K562 treated with DMSO at 1 percent for 4 hours (cell line): ENCODE results near the gene SLC6A8. TPM values are rescaled to one million over a fixed set of nuclear protein-coding genes. Genes with fewer than 3 reads are reported as not detected.

Experiments used
- total RNA-seq: library from RNA; unstranded; fragments of 300-600 nt; gene quantifications from 2 replicates; pipeline ENCODE4 v1.2.3, GENCODE V29; 2022; ENCODE audit not compliant: insufficient read depth

SLC6A8 gene
- total RNA-seq = 27.8 and 36.7 TPM in 2 replicates

DNA sequence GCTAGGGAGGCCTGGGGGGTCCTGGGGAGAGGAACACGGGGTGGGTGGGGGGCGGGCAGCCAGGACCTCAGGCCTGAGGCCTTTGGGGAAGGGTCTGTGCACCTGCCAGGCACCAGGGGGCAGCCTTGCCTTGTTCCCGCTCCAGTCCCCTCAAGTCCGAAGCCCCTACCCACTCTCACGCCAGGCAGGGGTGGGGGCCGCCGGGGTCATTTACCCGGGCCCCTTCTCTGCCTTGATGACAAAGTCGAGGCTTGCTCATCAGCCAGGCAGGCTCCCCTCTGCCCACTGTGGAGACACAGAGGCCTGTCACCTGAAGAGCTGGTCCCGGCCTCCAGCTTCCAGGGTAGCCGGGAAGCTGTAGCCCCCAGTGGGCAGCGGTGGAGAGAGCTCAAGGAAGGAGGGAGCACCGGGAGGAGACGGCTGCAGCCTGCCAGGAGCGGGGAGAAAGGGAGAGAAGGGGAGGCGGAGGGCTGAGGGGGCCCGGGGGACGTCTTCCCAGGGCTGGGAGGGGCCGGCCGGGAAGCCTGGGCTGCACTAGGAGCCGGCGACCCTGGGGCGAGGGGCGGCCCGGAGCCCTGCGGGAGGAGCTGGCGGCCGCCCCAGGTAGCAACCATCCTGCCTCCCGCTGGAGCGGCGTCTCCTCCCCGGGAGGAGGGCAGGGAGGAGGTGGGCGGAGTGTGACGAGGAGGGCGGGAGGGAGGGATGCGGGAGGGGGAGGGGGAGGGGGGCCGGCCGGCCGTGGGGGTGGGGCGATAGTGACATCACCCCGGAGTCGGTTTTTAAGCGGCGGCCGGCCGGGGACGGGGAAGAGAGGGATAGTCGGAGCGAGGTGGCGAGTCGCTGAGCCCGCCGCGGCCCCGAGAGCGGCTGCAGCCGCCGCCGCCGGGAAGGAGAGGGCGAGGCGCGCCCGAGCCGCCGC is at the start of gene SLC6A8:
TSS of gene SLC6A8 (plus strand) at position 806 of the 919 bp plus-strand sequence. CDS start 649 bp downstream, outside the sequence.

GRCh38 chrX:153646620-153647373 is 40.9 kb upstream of the SLC6A8 start, which contains the start of gene DUSP9:
DUSP9 (plus strand) TSS chrX:153647203; CDS start chrX:153647954, 751 bp downstream.

DNA sequence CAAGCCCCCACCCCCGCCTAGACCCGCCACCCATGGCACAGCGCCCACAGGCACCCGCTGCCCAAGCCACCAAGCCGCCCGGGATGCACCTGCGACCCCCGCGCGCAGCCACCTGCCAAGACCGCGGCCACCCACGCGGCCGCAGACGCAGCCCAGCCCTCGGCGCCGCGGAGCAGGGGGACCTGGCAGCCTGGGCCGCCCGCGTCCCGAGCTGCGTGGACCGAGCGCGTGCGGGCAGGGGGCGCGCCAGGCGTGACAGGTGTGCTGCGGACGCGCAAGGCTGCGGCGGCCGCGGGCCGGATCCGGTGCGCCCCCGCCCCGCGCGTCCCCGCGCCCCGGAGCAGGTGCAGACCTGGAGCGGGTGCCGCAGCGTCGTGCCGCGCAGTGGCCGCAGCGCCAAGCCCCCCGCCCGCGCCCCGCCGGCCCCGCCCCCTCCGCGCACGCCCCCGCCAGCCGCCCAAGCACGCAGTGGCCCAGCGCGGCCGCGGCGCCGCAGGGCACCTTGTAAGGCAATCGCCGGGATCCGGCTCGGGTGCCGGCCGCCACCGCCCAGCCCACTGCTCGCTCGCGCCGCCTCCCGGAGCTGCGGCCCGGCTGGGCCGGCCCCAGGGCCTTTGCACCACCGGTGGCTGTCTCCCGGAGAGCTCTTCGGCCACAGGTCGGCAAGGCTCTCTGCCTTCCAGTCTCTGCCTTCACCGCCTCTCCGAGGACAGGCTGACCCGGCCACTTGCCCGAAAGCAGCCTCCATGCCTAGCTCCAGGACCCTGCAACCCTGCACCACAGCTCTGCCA is 14.1 kb upstream of the SLC6A8 start, which contains the start of gene PNCK:
TSS of gene PNCK (minus strand) at position 386 of the 791 bp plus-strand sequence. CDS start 737 bp downstream, outside the sequence.

GRCh38 chrX:153724252-153725038 is 36.7 kb downstream of the SLC6A8 start, which contains the start of the genes ABCD1 and BCAP31:
ABCD1 (plus strand) TSS chrX:153724856; CDS start chrX:153725267, 411 bp downstream.
BCAP31 (minus strand) TSS chrX:153724387; CDS start chrX:153723244, 1,143 bp downstream.

Other genes starting within 250 kb of the SLC6A8 start
- gene TREX2, start 241.9 kb upstream of the SLC6A8 start, total RNA-seq = 2.1 and 3.2 TPM in 2 replicates
- gene HAUS7, start 217.3 kb upstream of the SLC6A8 start, total RNA-seq = 33.3 and 52.1 TPM in 2 replicates
- gene BGN, start 192.9 kb upstream of the SLC6A8 start, total RNA-seq = not detected in 2 replicates
- gene ATP2B3, start 170.3 kb upstream of the SLC6A8 start, total RNA-seq = not detected in 2 replicates
- gene CCNQ, start 88.8 kb upstream of the SLC6A8 start, total RNA-seq = 38.9 and 42.8 TPM in 2 replicates
- gene DUSP9, start 40.7 kb upstream of the SLC6A8 start, total RNA-seq = 2.4 and 4.0 TPM in 2 replicates
- gene PNCK, start 14.1 kb upstream of the SLC6A8 start, total RNA-seq = 1.6 and 2.5 TPM in 2 replicates
- gene BCAP31, start 36.5 kb downstream of the SLC6A8 start, total RNA-seq = 199 and 219 TPM in 2 replicates
- 21.7 and 26.7 TPM in 2 replicates for gene ABCD1, start 36.9 kb downstream of the SLC6A8 start, total RNA-seq
- 0.46 and 1.1 TPM in 2 replicates for gene PLXNB3, start 76.3 kb downstream of the SLC6A8 start, total RNA-seq
- gene SRPK3, start 93.1 kb downstream of the SLC6A8 start, total RNA-seq = not detected in 2 replicates
- 78.4 and 81.7 TPM in 2 replicates for gene IDH3G, start 106.4 kb downstream of the SLC6A8 start, total RNA-seq
- 768 and 792 TPM in 2 replicates for gene SSR4, start 106.7 kb downstream of the SLC6A8 start, total RNA-seq
- gene PDZD4, start 142.6 kb downstream of the SLC6A8 start, total RNA-seq = not detected in 2 replicates
- gene L1CAM, start 198.2 kb downstream of the SLC6A8 start, total RNA-seq = 1.4 TPM in 1 of 2 replicates, not detected in the other
- 1.2 TPM in 1 of 2 replicates, not detected in the other for gene AVPR2, start 216.7 kb downstream of the SLC6A8 start, total RNA-seq
- gene ARHGAP4, start 238.3 kb downstream of the SLC6A8 start, total RNA-seq = 149 and 176 TPM in 2 replicates
- 124 and 134 TPM in 2 replicates for gene NAA10, start 247.1 kb downstream of the SLC6A8 start, total RNA-seq